GM23338 (cell line): ENCODE measurements around the gene CORO7.

Source experiments
- CTCF ChIP-seq, 2 experiments: fragments of 200-600 bp in 1 of 2; sonication (generic) in 1 of 2; conservative IDR thresholded peaks; 2 replicates each; pipeline versions ENCODE4 v1.5.1 to v1.6.1; 2016 to 2017; ENCODE audit warnings: antibody characterized with exemption in 2 of 2, low read depth in 2 of 2, mild to moderate bottlenecking in 2 of 2, moderate library complexity in 1 of 2
- EZH2 ChIP-seq: fragments of 200-600 bp; sonication (generic); IDR thresholded peaks from one replicate; pipeline ENCODE4 v1.8.0; 2017; ENCODE audit warnings: antibody characterized with exemption, mild to moderate bottlenecking, low read depth; ENCODE audit not compliant: unreplicated experiment

- TF ChIP-seq EZH2 (no peak), CTCF (conservative IDR thresholded peaks at IDR 0.05; ENCODE audit: low read depth in 2 of 2) (no peak)
Observed at GRCh38 chr16:4425378-4426020, 9.1 kb upstream of the CORO7 start, which contains the start of gene DNAJA3.
